Measurements from ENCODE around the gene TRDN.
"Not testable (repeated sequence)": the region's sequence is repeated elsewhere in the genome, so short reads cannot be mapped to it uniquely, and the experiment has no call there.

The TRDN gene

GRCh38 chr6:123564361-123564760, 72.4 kb downstream of the TRDN start:
- DNase-seq (ENCODE audit: low spot score), result peak; percentile 58

GRCh38 chr6:123562677-123563076, 74.1 kb downstream of the TRDN start:
- no peak for DNase-seq (ENCODE audit: low spot score)

DNA sequence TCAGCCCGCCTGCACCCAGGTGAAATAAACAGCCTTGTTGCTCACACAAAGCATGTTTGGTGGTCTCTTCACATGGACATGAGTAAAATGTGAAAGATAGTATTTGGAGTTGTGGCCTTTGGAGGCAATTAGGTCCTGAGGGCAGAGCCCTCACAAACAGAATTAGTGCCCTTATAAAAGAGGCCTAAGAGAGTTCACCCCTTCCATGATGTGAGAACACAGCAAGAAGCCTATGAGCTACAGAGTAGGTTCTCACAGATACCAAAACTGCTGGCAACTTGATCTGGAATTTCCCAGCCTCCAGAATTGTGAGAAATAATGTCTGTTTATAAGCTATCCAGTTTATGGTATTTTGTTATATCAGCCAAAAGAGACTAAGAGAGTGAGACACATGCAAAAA, 74.5 kb downstream of the TRDN start:
- no peak for DNase-seq (ENCODE audit: low spot score)

DNA sequence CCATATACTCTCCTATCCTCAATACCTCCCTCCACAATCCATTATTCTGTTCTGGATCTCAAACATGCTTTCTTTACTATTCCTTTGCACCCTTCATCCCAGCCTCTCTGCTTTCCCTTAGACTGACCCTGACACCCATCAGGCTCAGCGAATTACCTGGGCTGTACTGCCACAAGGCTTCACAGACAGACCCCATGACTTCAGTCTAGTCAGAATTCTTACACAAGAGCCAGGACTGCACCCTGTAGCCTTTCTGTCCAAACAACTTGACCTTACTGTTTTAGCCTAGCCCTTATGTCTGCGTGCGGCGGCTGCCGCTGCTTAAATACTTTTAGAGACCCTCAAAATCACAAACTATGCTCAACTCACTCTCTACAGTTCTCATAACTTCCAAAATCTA, 76.9 kb downstream of the TRDN start:
- not testable (repeated sequence) for DNase-seq (ENCODE audit: low spot score)

GRCh38 chr6:123557474-123557873, 79.3 kb downstream of the TRDN start:
- DNase-seq (ENCODE audit: low spot score), result not testable (repeated sequence)

DNA sequence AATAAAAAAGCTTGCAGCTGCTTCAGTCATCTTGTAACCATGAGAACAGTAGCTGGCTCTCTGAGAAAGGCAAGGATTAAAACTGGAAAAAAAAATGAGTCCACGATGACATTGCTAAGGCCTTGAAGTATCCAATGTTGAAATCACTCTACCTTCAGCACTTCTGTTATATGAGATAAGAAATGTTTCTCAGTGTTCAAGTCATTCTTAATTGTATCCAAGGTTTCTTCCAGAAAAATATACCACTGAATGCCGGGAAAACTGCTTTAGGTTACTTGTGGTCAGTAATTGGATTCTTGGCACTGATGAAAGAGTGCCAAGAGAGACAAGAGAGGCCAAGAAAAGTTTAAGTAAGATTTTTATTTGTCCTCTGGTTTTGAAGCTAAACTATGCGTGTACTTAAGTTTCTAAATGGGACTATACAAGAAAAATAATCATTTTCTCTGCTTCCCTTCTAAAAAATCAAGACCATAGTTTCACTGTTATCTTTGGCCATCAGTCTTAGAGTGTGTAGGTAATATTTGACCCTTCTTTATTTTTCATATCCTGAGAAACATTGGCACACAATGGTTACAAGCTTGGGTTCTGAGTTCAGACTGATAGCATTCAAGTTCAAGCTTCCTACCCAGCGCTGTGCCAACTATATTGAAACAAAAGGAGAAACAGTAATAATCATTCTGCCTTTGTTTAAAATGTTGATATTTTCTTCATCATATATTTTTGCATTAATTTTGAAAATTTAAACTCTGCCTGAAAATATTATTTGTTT, 84.6 kb downstream of the TRDN start:
- no peak for DNase-seq (ENCODE audit: low spot score)

DNA sequence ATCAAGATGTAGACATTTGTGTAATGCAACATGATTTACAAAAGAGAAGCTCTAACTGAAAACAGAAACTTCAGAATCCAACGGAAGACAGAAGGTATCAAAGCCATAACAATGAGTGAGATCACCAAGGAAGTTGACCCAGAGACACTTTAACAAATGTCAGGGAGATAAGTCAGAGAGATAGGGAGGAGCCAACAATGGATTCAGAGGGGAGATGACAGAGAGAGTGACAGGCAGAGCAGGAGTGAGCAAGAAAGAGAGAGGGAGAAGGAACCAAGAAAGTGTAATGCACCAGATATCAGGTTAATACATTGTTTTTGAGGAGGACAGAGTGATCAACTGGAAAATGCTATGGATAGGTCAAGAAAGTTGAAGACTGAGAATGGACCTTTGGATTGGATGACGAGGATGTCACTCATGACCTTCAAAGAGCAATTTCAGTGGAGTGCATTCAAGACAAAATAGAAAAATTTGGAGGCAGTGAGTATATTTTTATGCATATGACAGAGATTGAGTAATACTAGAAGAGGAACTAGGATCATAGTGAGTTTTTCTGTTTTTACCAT, 86.6 kb downstream of the TRDN start:
- no peak for DNase-seq (ENCODE audit: low spot score)

DNA sequence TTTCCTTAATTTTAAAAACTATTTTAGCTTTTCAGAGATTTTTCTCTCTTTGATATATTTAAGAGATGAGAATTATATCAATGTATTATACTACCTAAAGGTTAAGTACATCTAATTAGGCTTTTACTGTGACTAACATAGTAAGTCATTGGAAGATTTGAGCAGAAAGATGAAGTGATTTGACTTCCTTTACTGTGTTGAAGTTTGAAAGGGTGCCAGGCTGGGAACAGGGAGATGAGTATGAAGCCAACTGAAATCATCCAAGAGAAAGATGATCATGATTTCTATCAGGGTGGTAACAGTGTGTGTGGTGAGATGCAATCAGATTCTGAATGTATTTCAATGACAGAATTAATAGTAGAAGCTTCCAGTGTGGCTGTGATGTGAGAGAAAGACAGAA, 87.3 kb downstream of the TRDN start:
- DNase-seq (ENCODE audit: low spot score), result no peak

DNA sequence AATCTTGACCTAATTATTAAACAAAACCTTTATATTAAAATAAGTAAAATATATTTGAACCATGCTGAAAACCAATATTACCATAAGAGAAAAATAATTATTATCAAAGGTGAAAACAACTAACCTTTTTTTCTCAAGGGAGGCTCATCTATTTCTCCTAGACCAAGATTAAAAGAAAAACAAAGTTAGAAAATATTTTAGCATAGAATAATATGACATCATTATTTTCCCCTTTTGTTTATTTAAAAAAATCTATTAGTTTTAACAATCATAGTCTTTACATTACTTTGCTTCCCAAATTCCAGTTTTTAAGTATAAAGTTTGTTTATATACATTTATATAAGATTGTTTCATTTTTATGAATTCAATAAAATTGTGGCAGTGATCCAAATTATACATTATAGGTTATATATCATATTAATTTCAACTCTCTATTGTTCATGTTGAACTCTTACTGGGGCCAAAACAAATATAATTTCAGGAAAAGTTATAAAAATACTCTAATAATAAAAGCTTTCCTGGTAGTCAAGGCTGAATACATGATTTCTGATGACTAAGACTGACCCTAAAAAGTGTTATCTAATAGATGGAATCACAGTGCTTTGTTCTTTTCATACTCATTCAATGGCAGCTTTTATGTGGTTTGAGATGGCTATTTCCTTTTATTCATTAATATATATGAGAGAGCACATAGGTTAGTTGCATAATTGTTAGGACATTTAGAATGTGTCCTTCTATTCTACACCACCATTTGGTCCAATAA, 89.4 kb downstream of the TRDN start:
- DNase-seq (ENCODE audit: low spot score), result no peak

DNA sequence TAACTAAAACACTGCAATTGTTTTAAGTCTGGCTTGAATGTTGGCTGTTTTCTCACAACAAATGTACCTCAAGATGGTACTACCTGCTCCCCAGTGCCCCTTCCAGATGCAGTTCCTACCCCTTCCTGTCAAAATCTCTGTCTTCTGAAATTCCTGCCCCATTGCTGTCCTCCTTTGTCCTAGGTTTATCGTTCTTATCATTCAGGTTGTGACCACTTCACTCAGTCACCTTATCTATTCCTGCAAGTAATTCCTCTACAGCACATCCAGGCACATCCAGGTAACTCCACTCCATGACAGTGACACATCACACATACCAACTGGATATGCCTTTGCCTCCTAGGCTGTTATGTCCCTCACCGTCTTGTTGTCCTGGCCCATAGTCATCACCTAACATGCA, 90.2 kb downstream of the TRDN start:
- no peak for DNase-seq (ENCODE audit: low spot score)

DNA sequence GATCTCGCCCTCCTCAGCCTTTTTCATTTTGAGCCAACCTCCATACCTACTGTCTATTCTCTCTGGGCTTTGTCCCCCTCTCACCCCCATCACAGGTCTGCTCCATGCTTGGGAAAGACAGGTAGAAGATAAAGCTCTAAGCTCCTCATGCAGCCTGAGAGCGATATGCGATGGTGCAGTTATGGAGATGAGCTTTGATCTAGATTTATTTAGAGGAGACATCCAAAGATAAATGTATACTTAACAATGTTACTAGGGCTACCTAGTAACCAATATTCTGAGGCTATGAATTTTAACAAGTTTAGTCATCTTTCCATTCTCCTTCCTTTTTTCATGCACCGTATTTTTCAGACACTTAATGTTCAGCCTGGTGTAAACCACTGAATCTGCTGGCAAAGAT, 95.3 kb downstream of the TRDN start:
- no peak for DNase-seq (ENCODE audit: low spot score)

DNA sequence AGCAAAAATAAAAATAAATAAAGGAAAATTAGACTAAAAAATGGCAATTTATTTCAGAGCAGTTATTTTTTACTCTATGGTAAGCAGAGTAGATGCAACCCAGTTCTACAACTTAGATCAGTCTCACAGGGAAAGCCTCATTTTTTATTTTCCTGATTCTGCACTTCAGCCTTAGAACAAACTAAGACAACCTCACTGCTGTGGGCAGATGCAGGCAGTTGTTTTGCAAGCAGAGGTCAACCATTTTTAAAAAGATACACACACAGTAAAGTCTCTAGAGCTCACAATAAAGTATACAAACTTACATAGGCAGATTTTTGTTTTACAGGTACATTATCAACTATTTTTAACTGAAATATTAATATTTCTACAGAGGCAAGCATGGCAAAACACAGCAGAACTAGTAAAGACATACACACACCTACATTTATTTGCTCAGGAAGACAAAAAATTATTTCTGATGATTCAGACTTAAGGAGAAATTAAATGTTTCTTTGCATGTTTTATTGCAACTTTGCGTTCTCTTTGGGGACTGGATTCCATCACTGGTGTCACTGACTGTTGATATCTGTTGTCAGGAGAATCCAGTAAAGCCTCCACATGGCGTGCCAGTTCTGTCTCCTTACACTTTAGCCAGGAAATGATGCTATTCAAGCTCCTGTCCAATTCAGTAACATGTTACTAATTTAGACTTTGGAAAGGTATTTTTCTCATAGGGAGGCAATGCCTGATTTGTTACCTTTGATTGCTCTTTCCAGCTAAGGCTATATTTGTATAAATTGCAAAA, 102.7 kb downstream of the TRDN start:
- no peak for DNase-seq (ENCODE audit: low spot score)

GRCh38 chr6:123529843-123530242, 106.9 kb downstream of the TRDN start:
- DNase-seq (ENCODE audit: low spot score), result peak; percentile 90

GRCh38 chr6:123529058-123529457, 107.7 kb downstream of the TRDN start:
- no peak for DNase-seq (ENCODE audit: low spot score)

- DNase-seq (ENCODE audit: low spot score), result no peak
These were observed 109.3 kb downstream of the TRDN start for GRCh38 chr6:123527406-123527805.

GRCh38 chr6:123526128-123526527, 110.6 kb downstream of the TRDN start:
- DNase-seq (ENCODE audit: low spot score), result no peak

DNA sequence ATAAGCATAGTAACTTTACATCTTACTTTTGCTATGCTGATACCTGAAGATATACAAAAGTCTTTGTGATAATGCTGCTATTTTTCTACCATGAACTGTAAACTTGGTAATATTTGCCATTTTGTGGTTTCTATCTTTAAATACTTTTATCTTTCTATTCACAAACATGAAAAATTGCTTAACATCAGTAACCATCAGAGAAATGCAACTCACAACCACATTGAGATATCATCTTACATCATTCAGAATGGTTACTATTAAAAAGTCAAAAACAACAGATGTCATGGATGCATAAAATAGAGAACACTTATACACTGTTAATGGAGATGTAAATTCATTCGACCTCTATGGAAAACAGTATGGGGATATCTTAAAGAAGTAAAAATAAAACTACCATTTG, 112.0 kb downstream of the TRDN start:
- no peak for DNase-seq (ENCODE audit: low spot score)

- no peak for DNase-seq (ENCODE audit: low spot score)
These were observed 116.5 kb downstream of the TRDN start for GRCh38 chr6:123520217-123520616.

- no peak for DNase-seq (ENCODE audit: low spot score)
These were observed 117.6 kb downstream of the TRDN start for GRCh38 chr6:123519189-123519505.

- no peak for DNase-seq (ENCODE audit: low spot score)
These were observed 118.1 kb downstream of the TRDN start for GRCh38 chr6:123518441-123519188.

- DNase-seq (ENCODE audit: low spot score), result no peak
These were observed 121.0 kb downstream of the TRDN start for GRCh38 chr6:123515715-123516114.

Measured in SK-N-DZ (cell line).